ENCODE data around the gene THAP3.

- TF ChIP-seq CTCF (conservative IDR thresholded peaks at IDR 0.05; ENCODE audit: low read length) (no peak), EZH2phosphoT487 (IDR thresholded peaks at IDR 0.05; ENCODE audit: borderline replicate concordance) (no peak)
Measured at GRCh38 chr1:6667139-6667538, 42.5 kb downstream of the THAP3 start.
